H1 (cell line): ENCODE measurements around the gene MAGEA8. TPM values are rescaled to one million over a fixed set of nuclear protein-coding genes. Genes with fewer than 3 reads are reported as not detected.

Experiments
- CTCF ChIA-PET: fragments of 300-600 bp; sonication (Branson Sonifier 250); formaldehyde crosslinking; loops from one replicate; lab custom pipeline; 2021; ENCODE audit not compliant: partially characterized antibody; lab: Charles Lee
- POLR2A ChIA-PET: fragments of 300-600 bp; sonication (Branson Sonifier 250); formaldehyde crosslinking; loops from one replicate; lab custom pipeline; 2021; ENCODE audit warnings: inconsistent platforms; ENCODE audit not compliant: partially characterized antibody; lab: Charles Lee
- DNase-seq, 2 experiments: peaks; one replicate each; pipeline versions ENCODE4 v3.0.0 to v3.0.0-alpha.2; 2010 to 2022; ENCODE audit warnings: low spot score in 2 of 2, low read depth in 1 of 2, mixed read lengths in 1 of 2
- FAIRE-seq: peaks from 2 replicates; lab custom pipeline; 2011; peaks lifted over from hg19 to GRCh38; lab: Jason Lieb, UNC
- H2AFZ ChIP-seq: 2 replicates; pipeline ENCODE4 v1.8.1; 2012; ENCODE audit warnings: low read length, inconsistent platforms
- H2AK5ac ChIP-seq: 2 replicates; pipeline ENCODE4 v1.6.1; 2013; ENCODE audit warnings: low read depth, low read length
- H2BK120ac ChIP-seq: replicated peaks from 2 replicates; pipeline ENCODE3; 2013; ENCODE audit warnings: low read depth, low read length, inconsistent platforms
- H2BK12ac ChIP-seq: 2 replicates; pipeline ENCODE4 v1.6.1; 2013; ENCODE audit warnings: low read depth, low read length
- H2BK15ac ChIP-seq: 2 replicates; pipeline ENCODE4 v1.6.1; 2013; ENCODE audit warnings: low read length
- H2BK20ac ChIP-seq: 2 replicates; pipeline ENCODE4 v1.6.1; 2013; ENCODE audit warnings: low read length
- H2BK5ac ChIP-seq: 2 replicates; pipeline ENCODE4 v1.6.1; 2013; ENCODE audit warnings: low read depth, low read length
- H3K14ac ChIP-seq: 2 replicates; pipeline ENCODE4 v1.6.1; 2013; ENCODE audit warnings: inconsistent platforms; ENCODE audit not compliant: insufficient read length
- H3K18ac ChIP-seq: 2 replicates; pipeline ENCODE4 v1.6.1; 2013; ENCODE audit warnings: low read length; ENCODE audit errors: extremely low read depth
- H3K23ac ChIP-seq: 2 replicates; pipeline ENCODE4 v1.6.1; 2013; ENCODE audit warnings: inconsistent platforms; ENCODE audit not compliant: insufficient read length
- H3K23me2 ChIP-seq: 2 replicates; pipeline ENCODE4 v1.6.1; 2013; ENCODE audit warnings: low read depth, low read length
- H3K27ac ChIP-seq: 2 replicates; pipeline ENCODE4 v1.6.1; 2011; ENCODE audit warnings: low read depth, low read length, inconsistent platforms
- H3K27me3 ChIP-seq, 4 experiments: replicated peaks in 1 of 4; 1 replicate in 1 of 4; 2 replicates in 3 of 4; pipeline versions ENCODE4 v1.6.1 to v1.8.1; 2011 to 2013; ENCODE audit warnings: low read length in 3 of 4, mild to moderate bottlenecking in 3 of 4, inconsistent platforms in 2 of 4, mixed read lengths in 2 of 4, moderate library complexity in 1 of 4; ENCODE audit not compliant: control insufficient read depth in 3 of 4, insufficient read depth in 3 of 4; ENCODE audit errors: extremely low read depth in 1 of 4
- H3K36me3 ChIP-seq, 4 experiments: 2 replicates each; pipeline versions ENCODE4 v1.6.1 to v1.8.1; 2011 to 2013; ENCODE audit warnings: mild to moderate bottlenecking in 4 of 4, low read length in 3 of 4, moderate library complexity in 2 of 4, control low read depth in 1 of 4, inconsistent platforms in 1 of 4; ENCODE audit not compliant: insufficient read depth in 4 of 4, control insufficient read depth in 2 of 4
- H3K4ac ChIP-seq: replicated peaks from 2 replicates; pipeline ENCODE3; 2013; ENCODE audit warnings: low read length, low read depth, mixed read lengths, inconsistent platforms; ENCODE audit not compliant: insufficient read length
- H3K4me1 ChIP-seq, 4 experiments: replicated peaks in 1 of 4; 1 replicate in 1 of 4; 2 replicates in 3 of 4; pipeline versions ENCODE4 v1.6.1 to v1.8.1; 2011 to 2013; ENCODE audit warnings: low read length in 3 of 4, inconsistent platforms in 2 of 4, mixed read lengths in 1 of 4; ENCODE audit not compliant: insufficient read depth in 4 of 4, control insufficient read depth in 3 of 4
- H3K4me2 ChIP-seq, 2 experiments: 2 replicates each; pipeline versions ENCODE4 v1.6.1 to v1.8.1; 2011 to 2013; ENCODE audit warnings: low read depth in 2 of 2, low read length in 2 of 2, control low read depth in 1 of 2, inconsistent platforms in 1 of 2, mild to moderate bottlenecking in 1 of 2; ENCODE audit not compliant: insufficient read depth in 1 of 2
- H3K4me3 ChIP-seq, 4 experiments: fragments of 200-600, 300-600 bp in 1 of 4; sonication (generic), shearing (Covaris generic), sonication (Bioruptor Twin) in 1 of 4; 2 replicates each; pipeline versions ENCODE4 v1.5.1 to v1.8.1; 2011 to 2016; ENCODE audit warnings: low read length in 4 of 4, low read depth in 3 of 4, control low read depth in 2 of 4, inconsistent platforms in 2 of 4, mild to moderate bottlenecking in 2 of 4, mixed read lengths in 1 of 4, moderate library complexity in 1 of 4; ENCODE audit not compliant: insufficient read depth in 2 of 4; ENCODE audit errors: extremely low read depth in 1 of 4
- H3K56ac ChIP-seq: replicated peaks from 2 replicates; pipeline ENCODE3; 2013; ENCODE audit warnings: low read depth, mild to moderate bottlenecking, mixed read lengths, low read length, inconsistent platforms; ENCODE audit not compliant: insufficient read length
- H3K79me1 ChIP-seq: 2 replicates; pipeline ENCODE4 v1.6.1; 2013; ENCODE audit warnings: low read depth, low read length, control low read depth
- H3K79me2 ChIP-seq, 2 experiments: 2 replicates each; pipeline versions ENCODE4 v1.6.1 to v1.8.1; 2012 to 2013; ENCODE audit warnings: low read length in 2 of 2, mild to moderate bottlenecking in 2 of 2, inconsistent platforms in 1 of 2; ENCODE audit not compliant: insufficient read depth in 2 of 2, control insufficient read depth in 1 of 2
- H3K9ac ChIP-seq, 4 experiments: replicated peaks in 1 of 4; 1 replicate in 1 of 4; 2 replicates in 3 of 4; pipeline versions ENCODE4 v1.6.1 to v1.8.1; 2011 to 2013; ENCODE audit warnings: low read depth in 3 of 4, low read length in 3 of 4, control low read depth in 2 of 4, mild to moderate bottlenecking in 2 of 4, moderate library complexity in 2 of 4, inconsistent platforms in 1 of 4; ENCODE audit errors: extremely low read depth in 1 of 4
- H3K9me3 ChIP-seq, 2 experiments: 2 replicates each; pipeline versions ENCODE4 v1.6.1 to v1.8.1; 2012 to 2013; ENCODE audit warnings: mild to moderate bottlenecking in 2 of 2, moderate library complexity in 2 of 2, control low read depth in 1 of 2, inconsistent platforms in 1 of 2, low read depth in 1 of 2, low read length in 1 of 2, mixed read lengths in 1 of 2; ENCODE audit not compliant: insufficient read depth in 2 of 2
- H4K20me1 ChIP-seq, 2 experiments: replicated peaks in 1 of 2; 2 replicates each; pipeline versions ENCODE3 to v1.8.1; 2011 to 2013; ENCODE audit warnings: inconsistent platforms in 2 of 2, low read length in 2 of 2, mild to moderate bottlenecking in 1 of 2; ENCODE audit not compliant: insufficient read depth in 2 of 2, control insufficient read depth in 1 of 2
- H4K5ac ChIP-seq: 2 replicates; pipeline ENCODE4 v1.6.1; 2013; ENCODE audit warnings: low read length, low read depth, mixed read lengths, inconsistent platforms; ENCODE audit not compliant: insufficient read length
- H4K8ac ChIP-seq: 2 replicates; pipeline ENCODE4 v1.8.0; 2013; ENCODE audit warnings: mild to moderate bottlenecking, moderate library complexity, low read length, inconsistent platforms; ENCODE audit not compliant: insufficient read depth; ENCODE audit errors: extremely low read depth
- H4K91ac ChIP-seq: replicated peaks from 2 replicates; pipeline ENCODE3; 2013; ENCODE audit warnings: low read length, mixed read lengths, inconsistent platforms; ENCODE audit not compliant: insufficient read length
- BRCA1 ChIP-seq: IDR thresholded peaks from 2 replicates; pipeline ENCODE4 v1.6.1; 2012; ENCODE audit warnings: low read depth, low read length, improper control_type of control experiment
- CEBPB ChIP-seq: IDR thresholded peaks from 2 replicates; pipeline ENCODE4 v1.6.1; 2012; ENCODE audit warnings: low read depth, low read length
- CTBP2 ChIP-seq: IDR thresholded peaks from 2 replicates; pipeline ENCODE4 v1.7.0; 2011; ENCODE audit warnings: borderline replicate concordance, mild to moderate bottlenecking, moderate library complexity, mixed read lengths, low read length; ENCODE audit not compliant: insufficient read depth, insufficient read length
- GABPA ChIP-seq: IDR thresholded peaks from 2 replicates; pipeline ENCODE4 v1.6.1; 2011; ENCODE audit warnings: mild to moderate bottlenecking, low read length, moderate library complexity, borderline replicate concordance; ENCODE audit not compliant: insufficient read depth
- JUND ChIP-seq: IDR thresholded peaks from 2 replicates; pipeline ENCODE4 v1.6.1; 2011; ENCODE audit warnings: mild to moderate bottlenecking, improper control_type of control experiment, low read length
- PHF8 ChIP-seq: fragments of 200-600 bp; sonication (generic); conservative IDR thresholded peaks from 2 replicates; pipeline ENCODE4 v1.7.1; 2012; ENCODE audit warnings: low read depth, mild to moderate bottlenecking, inconsistent platforms, low read length, moderate library complexity
- RFX5 ChIP-seq: IDR thresholded peaks from 2 replicates; pipeline ENCODE4 v1.6.1; 2011; ENCODE audit warnings: low read depth, low read length, improper control_type of control experiment, borderline replicate concordance
- RXRA ChIP-seq: IDR thresholded peaks from 2 replicates; pipeline ENCODE4 v1.6.1; 2011; ENCODE audit warnings: low read depth, mild to moderate bottlenecking, low read length, moderate library complexity; ENCODE audit not compliant: insufficient read depth
- SP1 ChIP-seq: IDR thresholded peaks from 2 replicates; pipeline ENCODE4 v1.6.1; 2011; ENCODE audit warnings: low read depth, low read length
- TBP ChIP-seq: IDR thresholded peaks from 2 replicates; pipeline ENCODE4 v1.6.1; 2011; ENCODE audit warnings: low read depth, low read length, improper control_type of control experiment
- WGBS, 2 experiments: shearing (Covaris generic) in 1 of 2; methylation state at CpG; one replicate each; pipeline versions ENCODE4 v1.1.6 to v1.1.7; 2013 to 2015; ENCODE audit warnings: low lambda C conversion rate in 2 of 2, mixed read lengths in 2 of 2, inconsistent platforms in 1 of 2, low coverage in 1 of 2, missing lambda C conversion rate in 1 of 2; ENCODE audit not compliant: insufficient replicate concordance in 2 of 2, insufficient coverage in 1 of 2, insufficient read length in 1 of 2; ENCODE audit errors: extremely low coverage in 1 of 2, missing lambda C conversion rate in 1 of 2; 5-methylcytosine and 5-hydroxymethylcytosine counted together
- polyA plus RNA-seq, 7 experiments: library from polyadenylated mRNA; depleted of rRNA in 3 of 7; stranded (reverse) in 5 of 7; unstranded in 2 of 7; fragments of >200 nt in 5 of 7; fragments of 200-250 nt in 2 of 7; gene quantifications; 1 replicate in 5 of 7; 2 replicates in 1 of 7; 4 replicates in 1 of 7; pipeline versions ENCODE4 v1.2.1 to v1.2.3, GENCODE V29; 2011 to 2013; ENCODE audit warnings: missing spikeins in 2 of 7, mixed read lengths in 2 of 7
- total RNA-seq: library from RNA; stranded (reverse); fragmentation: NEBNext Ultra II Directional; extraction: Animal tissue kit (Norgen Biotek cat#: 25700); gene quantifications from 2 replicates; pipeline ENCODE4 v1.2.1, GENCODE V29; 2021

The MAGEA8 gene
- total and polyA plus RNA-seq, 2 of the 8 experiments (the other 6 are each of a cell fraction or from before 2014, with no cell fraction given) = not detected

DNA sequence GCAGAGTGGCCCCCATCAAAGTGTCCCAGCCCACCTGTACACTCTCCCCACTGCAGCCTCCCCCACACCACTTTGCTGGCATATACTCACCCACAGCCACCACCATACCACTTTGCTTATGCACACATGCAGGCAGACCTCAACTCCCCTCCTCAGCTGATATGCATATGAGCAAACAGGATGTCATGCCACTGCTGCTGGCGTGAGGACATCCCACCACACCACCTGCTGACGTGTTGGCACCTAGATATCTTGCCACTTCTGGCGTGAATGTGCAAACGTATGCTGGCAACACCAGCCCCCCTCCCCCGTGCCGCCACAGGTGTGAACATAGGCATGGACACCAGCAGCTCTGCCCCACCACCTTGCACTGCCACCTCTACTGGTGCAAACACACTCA lies 22.4 kb upstream of the MAGEA8 start:
- no peak overlapping the region for H3K4ac ChIP-seq
- no peak overlapping the region for H3K18ac ChIP-seq
- H3K23ac ChIP-seq = no peak overlapping the region
- WGBS, 2 experiments = 92% methylated on average over 6 of the region's 6 CpGs; no CpG with 5 or more reads in 1 of the 2 experiments
- no peak overlapping the region for H3K4me2 ChIP-seq
- H2BK15ac ChIP-seq = no peak overlapping the region
- H3K4me3 ChIP-seq = no peak overlapping the region
- H4K5ac ChIP-seq = no peak overlapping the region
- no peak overlapping the region for H2BK120ac ChIP-seq
- no peaks in the 10 kb centered on the region for H3K23me2 ChIP-seq
- no peaks in the 10 kb centered on the region for H4K20me1 ChIP-seq
- no peaks in the 10 kb centered on the region for H3K79me2 ChIP-seq
- CTCF ChIA-PET = interaction anchor here (1.2 kb wide), 1 partner anchor 32 kb away, joined by 4 read pairs; no protein-coding TSS in a partner anchor
- H3K9me3 ChIP-seq = no peaks in the 10 kb centered on the region
- H2BK12ac ChIP-seq = no peak overlapping the region
- no peak overlapping the region for H3K27ac ChIP-seq
- FAIRE-seq = no peak
- no peak overlapping the region for H2AFZ ChIP-seq
- no peak overlapping the region for H2AK5ac ChIP-seq
- no peak overlapping the region for H3K9ac ChIP-seq
- no peaks in the 10 kb centered on the region for H3K27me3 ChIP-seq
- H3K36me3 ChIP-seq = no peaks in the 10 kb centered on the region
- H4K8ac ChIP-seq = peak overlapping the region; percentile 14; the same call in 1 of the 2 replicates
- DNase-seq = no peak
- H2BK5ac ChIP-seq = no peak overlapping the region
- no peak overlapping the region for H2BK20ac ChIP-seq
- H3K79me1 ChIP-seq = no peaks in the 10 kb centered on the region
- no peak overlapping the region for H4K91ac ChIP-seq
- H3K4me1 ChIP-seq = peaks cover 0 to 5% (median 0%) of the 10 kb centered on the region in 4 experiments; a peak in 1 of 7 replicates
- no peak overlapping the region for H3K56ac ChIP-seq
- H3K14ac ChIP-seq = no peak overlapping the region
- TF ChIP-seq TBP (no peak), PHF8 (no peak), JUND (no peak), RXRA (no peak), CTBP2 (no peak), BRCA1 (no peak), RFX5 (no peak), GABPA (no peak), CEBPB (no peak), SP1 (no peak)
- POLR2A ChIA-PET = no interaction called here
